ENCODE results near the gene PRKG1.

GRCh38 chr10:51638211-51638610, 563.9 kb downstream of the PRKG1 start:
- TF ChIP-seq CTCF (IDR thresholded peaks at IDR 0.05; ENCODE audit: insufficient read depth, low read length) (no peak), POLR2AphosphoS5 (IDR thresholded peaks at IDR 0.05; ENCODE audit: low read depth) (no peak), SPI1 (IDR thresholded peaks at IDR 0.05; ENCODE audit: borderline replicate concordance, low read depth) (no peak)

All from HL-60 (cell line).